SK-N-SH (cell line): ENCODE data around the gene MREG. TPM values are rescaled to one million over a fixed set of nuclear protein-coding genes. Genes with fewer than 3 reads are reported as not detected.

Experiments
- CTCF ChIA-PET: fragments of 300-600, 350-600 bp; formaldehyde crosslinking; extraction: SDS; loops from one replicate; lab custom pipeline; 2021; lab: Yijun Ruan, JAX
- POLR2A ChIA-PET: fragments of 350-600 bp; sonication (Branson Sonifier 250); formaldehyde crosslinking; extraction: SDS; loops from one replicate; lab custom pipeline; 2020; ENCODE audit warnings: antibody characterized with exemption, inconsistent platforms; lab: Yijun Ruan, JAX
- DNase-seq: peaks from one replicate; pipeline ENCODE4 v3.0.0; 2012
- H2AFZ ChIP-seq: fragments of 200-600 bp; sonication (generic); 2 replicates; pipeline ENCODE4 v1.8.1; 2016; ENCODE audit warnings: antibody characterized with exemption, mild to moderate bottlenecking, low read depth
- H3F3A ChIP-seq: fragments of 200-600 bp; sonication (generic); replicated peaks from 2 replicates; pipeline ENCODE3; 2016; ENCODE audit warnings: antibody characterized with exemption, mild to moderate bottlenecking; ENCODE audit not compliant: insufficient read depth
- H3K27ac ChIP-seq, 2 experiments: fragments of 200-500 bp in 1 of 2; fragments of 200-600 bp in 1 of 2; sonication (Bioruptor generic) in 1 of 2; sonication (generic), shearing (Covaris generic) in 1 of 2; 2 replicates each; pipeline versions ENCODE4 v1.5.1 to v1.6.1; 2014 to 2016; ENCODE audit warnings: low read depth in 2 of 2, inconsistent platforms in 1 of 2, low read length in 1 of 2, mild to moderate bottlenecking in 1 of 2, mixed read lengths in 1 of 2
- H3K27me3 ChIP-seq: fragments of 200-600 bp; sonication (generic), shearing (Covaris generic); 2 replicates; pipeline ENCODE4 v1.6.1; 2016; ENCODE audit warnings: mixed run types; ENCODE audit not compliant: insufficient read depth
- H3K36me3 ChIP-seq, 2 experiments: fragments of 200-500 bp in 1 of 2; fragments of 200-600 bp in 1 of 2; sonication (Bioruptor generic) in 1 of 2; sonication (generic) in 1 of 2; replicated peaks in 1 of 2; 2 replicates each; pipeline versions ENCODE3 to v1.5.1; 2014 to 2016; ENCODE audit warnings: low read length in 1 of 2, mild to moderate bottlenecking in 1 of 2; ENCODE audit not compliant: insufficient read depth in 2 of 2, control insufficient read depth in 1 of 2
- H3K4me1 ChIP-seq, 2 experiments: fragments of 200-500 bp in 1 of 2; fragments of 200-600 bp in 1 of 2; sonication (Bioruptor generic) in 1 of 2; sonication (generic), shearing (Covaris generic) in 1 of 2; 2 replicates each; pipeline versions ENCODE4 v1.5.1 to v1.6.1; 2014 to 2016; ENCODE audit warnings: low read depth in 1 of 2, low read length in 1 of 2, mixed run types in 1 of 2; ENCODE audit not compliant: insufficient read depth in 2 of 2, control insufficient read depth in 1 of 2
- H3K4me2 ChIP-seq: fragments of 200-600 bp; sonication (generic), shearing (Covaris generic); 2 replicates; pipeline ENCODE4 v1.6.1; 2017; ENCODE audit warnings: mixed run types
- H3K4me3 ChIP-seq, 2 experiments: fragments of 200-500 bp in 1 of 2; fragments of 200-600 bp in 1 of 2; sonication (Bioruptor generic) in 1 of 2; sonication (generic), shearing (Covaris generic) in 1 of 2; 2 replicates each; pipeline versions ENCODE4 v1.5.1 to v1.8.1; 2014 to 2016; ENCODE audit warnings: low read depth in 2 of 2, inconsistent platforms in 1 of 2, low read length in 1 of 2, mild to moderate bottlenecking in 1 of 2, mixed read lengths in 1 of 2, moderate library complexity in 1 of 2
- H3K79me2 ChIP-seq: fragments of 200-600 bp; sonication (generic); 2 replicates; pipeline ENCODE4 v1.8.1; 2017; ENCODE audit warnings: mild to moderate bottlenecking; ENCODE audit not compliant: insufficient read depth
- H3K9ac ChIP-seq: fragments of 200-600 bp; sonication (generic); 2 replicates; pipeline ENCODE4 v1.6.1; 2017; ENCODE audit warnings: mixed run types
- H3K9me2 ChIP-seq: fragments of 200-600 bp; sonication (generic); 2 replicates; pipeline ENCODE4 v1.6.1; 2017; ENCODE audit warnings: mixed run types
- H3K9me3 ChIP-seq: fragments of 200-600 bp; sonication (generic); 2 replicates; pipeline ENCODE4 v1.6.1; 2017; ENCODE audit warnings: mixed run types, mild to moderate bottlenecking, moderate library complexity
- H4K20me1 ChIP-seq: fragments of 200-600 bp; sonication (generic); 2 replicates; pipeline ENCODE4 v1.6.1; 2017; ENCODE audit warnings: mild to moderate bottlenecking, mixed run types; ENCODE audit not compliant: insufficient read depth
- EP300 ChIP-seq, 2 experiments: IDR thresholded peaks; 2 replicates each; pipeline versions ENCODE4 v1.4.0 to v1.6.1; 2012; ENCODE audit warnings: borderline replicate concordance in 1 of 2, low read depth in 1 of 2, low read length in 1 of 2
- EZH2phosphoT487 ChIP-seq: fragments of 200-600 bp; sonication (generic); IDR thresholded peaks from 2 replicates; pipeline ENCODE4 v1.6.1; 2017; ENCODE audit warnings: low read depth, mixed run types, mild to moderate bottlenecking, antibody characterized with exemption, moderate library complexity, borderline replicate concordance
- FOSL2 ChIP-seq: IDR thresholded peaks from 2 replicates; pipeline ENCODE4 v1.4.0; 2012; ENCODE audit warnings: low read depth, mild to moderate bottlenecking, moderate library complexity, borderline replicate concordance
- FOXJ3 ChIP-seq: sonication (generic); formaldehyde crosslinking; IDR thresholded peaks from 2 replicates; pipeline ENCODE4 v1.5.1; 2020; ENCODE audit warnings: mild to moderate bottlenecking, missing genetic modification reagents
- MAX ChIP-seq: IDR thresholded peaks from 2 replicates; pipeline ENCODE4 v1.4.0; 2012; ENCODE audit warnings: low read depth
- MEF2A ChIP-seq: IDR thresholded peaks from 2 replicates; pipeline ENCODE4 v1.4.0; 2012; ENCODE audit warnings: low read depth, borderline replicate concordance
- MXI1 ChIP-seq: IDR thresholded peaks from 2 replicates; pipeline ENCODE4 v1.6.1; 2012; ENCODE audit warnings: mild to moderate bottlenecking, low read depth, low read length, improper control_type of control experiment
- NFIC ChIP-seq: IDR thresholded peaks from 2 replicates; pipeline ENCODE4 v1.4.0; 2012; ENCODE audit warnings: borderline replicate concordance
- RFX5 ChIP-seq: IDR thresholded peaks from 2 replicates; pipeline ENCODE4 v1.6.1; 2012; ENCODE audit warnings: mild to moderate bottlenecking, improper control_type of control experiment, low read length
- RXRA ChIP-seq: IDR thresholded peaks from 2 replicates; pipeline ENCODE4 v1.4.0; 2012; ENCODE audit warnings: low read depth, mild to moderate bottlenecking, borderline replicate concordance
- TAF1 ChIP-seq: IDR thresholded peaks from 2 replicates; pipeline ENCODE4 v1.6.1; 2012; ENCODE audit warnings: low read depth, mild to moderate bottlenecking, low read length, moderate library complexity, borderline replicate concordance
- TCF12 ChIP-seq: IDR thresholded peaks from 2 replicates; pipeline ENCODE4 v1.4.0; 2012
- YY1 ChIP-seq: IDR thresholded peaks from 2 replicates; pipeline ENCODE4 v1.4.0; 2012; ENCODE audit warnings: low read depth, mild to moderate bottlenecking
- ZBTB33 ChIP-seq: IDR thresholded peaks from 2 replicates; pipeline ENCODE4 v1.4.0; 2012; ENCODE audit warnings: low read depth, borderline replicate concordance
- WGBS: methylation state at CpG from one replicate; pipeline ENCODE4 v1.1.6; 2017; ENCODE audit warnings: low lambda C conversion rate; 5-methylcytosine and 5-hydroxymethylcytosine counted together
- polyA plus RNA-seq, 3 experiments: library from polyadenylated mRNA; depleted of rRNA; stranded (reverse); fragments of >200 nt; gene quantifications; 2 replicates each; pipeline ENCODE4 v1.2.3, GENCODE V29; 2012
- TF ChIP-seq, protein P1 (sequence below): fragments of 150-350 bp; IDR thresholded peaks from 2 replicates; pipeline ENCODE4 v1.6.1; 2017; ENCODE audit warnings: antibody characterized with exemption, low read length, low read depth, borderline replicate concordance
- TF ChIP-seq, protein P2 (sequence below): fragments of 150-350 bp; IDR thresholded peaks from 2 replicates; pipeline ENCODE4 v1.6.1; 2016; ENCODE audit warnings: mild to moderate bottlenecking, low read depth, low read length
- TF ChIP-seq, protein P3 (sequence below): IDR thresholded peaks from 2 replicates; pipeline ENCODE4; 2012

Gene MREG
- polyA plus RNA-seq, 1 of the 3 experiments (the other 2 are of a cell fraction) = 2.5 TPM

- CTCF ChIA-PET = interaction anchor here (0.6 to 1.2 kb wide), 2 partner anchors 26 to 1698 kb away, joined by 3 read pairs; no protein-coding TSS in a partner anchor
- Histone ChIP-seq H3K4me3 (no peak overlapping the region), H3K79me2 (no peaks in the 10 kb centered on the region), H3K27me3 (no peaks in the 10 kb centered on the region), H2AFZ (no peak overlapping the region), H3K4me1 (no peaks in the 10 kb centered on the region), H3F3A (no peaks in the 10 kb centered on the region), H3K27ac (no peak overlapping the region), H3K9ac (no peak overlapping the region), H3K9me2 (no peaks in the 10 kb centered on the region), H3K36me3 (no peaks in the 10 kb centered on the region), H3K4me2 (no peak overlapping the region), H3K9me3 (no peaks in the 10 kb centered on the region), H4K20me1 (no peaks in the 10 kb centered on the region)
- TF ChIP-seq MXI1 (no peak), RXRA (no peak), NFIC (no peak), MEF2A (no peak), TAF1 (no peak)
- TF ChIP-seq, protein P1, sequence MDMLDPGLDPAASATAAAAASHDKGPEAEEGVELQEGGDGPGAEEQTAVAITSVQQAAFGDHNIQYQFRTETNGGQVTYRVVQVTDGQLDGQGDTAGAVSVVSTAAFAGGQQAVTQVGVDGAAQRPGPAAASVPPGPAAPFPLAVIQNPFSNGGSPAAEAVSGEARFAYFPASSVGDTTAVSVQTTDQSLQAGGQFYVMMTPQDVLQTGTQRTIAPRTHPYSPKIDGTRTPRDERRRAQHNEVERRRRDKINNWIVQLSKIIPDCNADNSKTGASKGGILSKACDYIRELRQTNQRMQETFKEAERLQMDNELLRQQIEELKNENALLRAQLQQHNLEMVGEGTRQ = no peak
- POLR2A ChIA-PET = no interaction called here
- no peak for DNase-seq
Observed at GRCh38 chr2:215906458-215906857, 106.9 kb downstream of the MREG start.

- H2AFZ ChIP-seq = no peak overlapping the region
- TF ChIP-seq, protein P2, sequence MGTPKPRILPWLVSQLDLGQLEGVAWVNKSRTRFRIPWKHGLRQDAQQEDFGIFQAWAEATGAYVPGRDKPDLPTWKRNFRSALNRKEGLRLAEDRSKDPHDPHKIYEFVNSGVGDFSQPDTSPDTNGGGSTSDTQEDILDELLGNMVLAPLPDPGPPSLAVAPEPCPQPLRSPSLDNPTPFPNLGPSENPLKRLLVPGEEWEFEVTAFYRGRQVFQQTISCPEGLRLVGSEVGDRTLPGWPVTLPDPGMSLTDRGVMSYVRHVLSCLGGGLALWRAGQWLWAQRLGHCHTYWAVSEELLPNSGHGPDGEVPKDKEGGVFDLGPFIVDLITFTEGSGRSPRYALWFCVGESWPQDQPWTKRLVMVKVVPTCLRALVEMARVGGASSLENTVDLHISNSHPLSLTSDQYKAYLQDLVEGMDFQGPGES = no peak
- no peak for TF ChIP-seq EP300 (IDR thresholded peaks at IDR 0.05; ENCODE audit: borderline replicate concordance in 1 of 2, low read depth in 1 of 2, low read length in 1 of 2)
- no peak for TF ChIP-seq FOSL2
- no peak for TF ChIP-seq ZBTB33
- TF ChIP-seq MAX = no peak
- TF ChIP-seq MEF2A = no peak
- TF ChIP-seq, protein P3, sequence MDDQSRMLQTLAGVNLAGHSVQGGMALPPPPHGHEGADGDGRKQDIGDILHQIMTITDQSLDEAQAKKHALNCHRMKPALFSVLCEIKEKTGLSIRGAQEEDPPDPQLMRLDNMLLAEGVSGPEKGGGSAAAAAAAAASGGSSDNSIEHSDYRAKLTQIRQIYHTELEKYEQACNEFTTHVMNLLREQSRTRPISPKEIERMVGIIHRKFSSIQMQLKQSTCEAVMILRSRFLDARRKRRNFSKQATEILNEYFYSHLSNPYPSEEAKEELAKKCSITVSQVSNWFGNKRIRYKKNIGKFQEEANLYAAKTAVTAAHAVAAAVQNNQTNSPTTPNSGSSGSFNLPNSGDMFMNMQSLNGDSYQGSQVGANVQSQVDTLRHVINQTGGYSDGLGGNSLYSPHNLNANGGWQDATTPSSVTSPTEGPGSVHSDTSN = no peak
- TF ChIP-seq FOXJ3 (CRISPR knock-in tag) = no peak
- TF ChIP-seq TCF12 = no peak
- no peak for TF ChIP-seq EZH2phosphoT487
- TF ChIP-seq RFX5 = no peak
- TF ChIP-seq, protein P1 = no peak
- no peak for TF ChIP-seq YY1
- H3F3A ChIP-seq = no peaks in the 10 kb centered on the region
- no peaks in the 10 kb centered on the region for H3K9me3 ChIP-seq
- H4K20me1 ChIP-seq = no peaks in the 10 kb centered on the region
- H3K79me2 ChIP-seq = no peaks in the 10 kb centered on the region
- no peak overlapping the region for H3K9ac ChIP-seq
- H3K27me3 ChIP-seq = no peaks in the 10 kb centered on the region
- no peak overlapping the region for H3K4me3 ChIP-seq
- WGBS = 86% methylated on average over 5 of the region's 5 CpGs
- CTCF ChIA-PET = interaction anchor here (1.2 kb wide), 1 partner anchor 27 kb away, joined by 3 read pairs; no protein-coding TSS in a partner anchor
- H3K4me1 ChIP-seq = no peaks in the 10 kb centered on the region
- H3K27ac ChIP-seq = no peak overlapping the region
- H3K4me2 ChIP-seq = no peak overlapping the region
- H3K9me2 ChIP-seq = no peaks in the 10 kb centered on the region
- no peaks in the 10 kb centered on the region for H3K36me3 ChIP-seq
- DNase-seq = no peak
- POLR2A ChIA-PET = no interaction called here
Observed at GRCh38 chr2:215905691-215906090, 107.7 kb downstream of the MREG start.
